ENCODE results near the gene PPP1R9B.
A peak's percentile ranks its signal among the peaks of the same experiment; 100 is the strongest.

PPP1R9B gene

DNA sequence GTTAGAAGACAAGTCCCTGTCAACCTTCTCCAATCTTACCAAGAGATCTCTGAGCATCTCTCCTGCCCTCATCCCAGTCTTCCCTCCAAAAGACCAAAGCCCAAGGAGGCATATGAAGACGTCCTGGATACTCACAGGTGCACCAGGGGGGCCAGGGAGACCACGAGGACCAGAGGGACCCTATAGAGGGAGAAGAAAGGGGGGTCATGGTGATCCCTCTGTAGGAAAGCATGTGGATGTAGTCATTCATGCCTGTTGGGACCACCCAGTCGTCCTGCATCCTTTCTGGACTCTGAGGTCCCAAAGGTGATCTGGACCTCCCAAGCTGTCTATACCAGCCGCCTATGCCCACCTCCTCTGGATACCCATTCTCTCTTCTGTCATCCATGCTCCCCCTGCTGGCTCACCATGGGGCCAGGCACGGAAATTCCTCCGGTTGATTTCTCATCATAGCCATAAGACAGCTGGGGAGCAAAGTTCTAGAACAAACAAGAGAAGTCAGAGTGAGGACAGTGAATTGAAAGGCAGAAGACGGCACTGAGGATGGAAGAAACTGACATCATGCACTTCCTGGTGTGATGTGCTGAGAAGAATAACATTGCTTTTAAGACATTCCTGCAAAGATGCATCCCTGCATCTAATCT is 47.7 kb upstream of the PPP1R9B start:
- no peaks in the 10 kb centered on the region for H3K36me3 ChIP-seq (replicated peaks; ENCODE audit: low read depth, low read length)
- TF ChIP-seq EZH2phosphoT487 (IDR thresholded peaks at IDR 0.05; ENCODE audit: low read depth) = no peak
- TF ChIP-seq, protein P1, sequence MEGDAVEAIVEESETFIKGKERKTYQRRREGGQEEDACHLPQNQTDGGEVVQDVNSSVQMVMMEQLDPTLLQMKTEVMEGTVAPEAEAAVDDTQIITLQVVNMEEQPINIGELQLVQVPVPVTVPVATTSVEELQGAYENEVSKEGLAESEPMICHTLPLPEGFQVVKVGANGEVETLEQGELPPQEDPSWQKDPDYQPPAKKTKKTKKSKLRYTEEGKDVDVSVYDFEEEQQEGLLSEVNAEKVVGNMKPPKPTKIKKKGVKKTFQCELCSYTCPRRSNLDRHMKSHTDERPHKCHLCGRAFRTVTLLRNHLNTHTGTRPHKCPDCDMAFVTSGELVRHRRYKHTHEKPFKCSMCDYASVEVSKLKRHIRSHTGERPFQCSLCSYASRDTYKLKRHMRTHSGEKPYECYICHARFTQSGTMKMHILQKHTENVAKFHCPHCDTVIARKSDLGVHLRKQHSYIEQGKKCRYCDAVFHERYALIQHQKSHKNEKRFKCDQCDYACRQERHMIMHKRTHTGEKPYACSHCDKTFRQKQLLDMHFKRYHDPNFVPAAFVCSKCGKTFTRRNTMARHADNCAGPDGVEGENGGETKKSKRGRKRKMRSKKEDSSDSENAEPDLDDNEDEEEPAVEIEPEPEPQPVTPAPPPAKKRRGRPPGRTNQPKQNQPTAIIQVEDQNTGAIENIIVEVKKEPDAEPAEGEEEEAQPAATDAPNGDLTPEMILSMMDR (IDR thresholded peaks at IDR 0.05; ENCODE audit: low read depth, low read length) = peak; percentile 93
- no peak overlapping the region for H3K27ac ChIP-seq (ENCODE audit: low read length)
- no peak overlapping the region for H3K9ac ChIP-seq (ENCODE audit: low read length)
- peaks cover 42% of the 10 kb centered on the region for H3K4me1 ChIP-seq (ENCODE audit: low read length)
- no peaks in the 10 kb centered on the region for H3K9me3 ChIP-seq (ENCODE audit: insufficient read depth, low read length)
- no peaks in the 10 kb centered on the region for H4K20me1 ChIP-seq (ENCODE audit: insufficient read depth, low read length)
- H3K27me3 ChIP-seq (ENCODE audit: low read depth, low read length) = peaks cover 21% of the 10 kb centered on the region
- peaks cover 5% of the 10 kb centered on the region for H3K79me2 ChIP-seq (ENCODE audit: low read length)
- H3K4me2 ChIP-seq (ENCODE audit: low read length) = no peak overlapping the region
- no peak overlapping the region for H3K4me3 ChIP-seq (ENCODE audit: low read length)
- no peak overlapping the region for H2AFZ ChIP-seq (ENCODE audit: low read depth, low read length)

DNA sequence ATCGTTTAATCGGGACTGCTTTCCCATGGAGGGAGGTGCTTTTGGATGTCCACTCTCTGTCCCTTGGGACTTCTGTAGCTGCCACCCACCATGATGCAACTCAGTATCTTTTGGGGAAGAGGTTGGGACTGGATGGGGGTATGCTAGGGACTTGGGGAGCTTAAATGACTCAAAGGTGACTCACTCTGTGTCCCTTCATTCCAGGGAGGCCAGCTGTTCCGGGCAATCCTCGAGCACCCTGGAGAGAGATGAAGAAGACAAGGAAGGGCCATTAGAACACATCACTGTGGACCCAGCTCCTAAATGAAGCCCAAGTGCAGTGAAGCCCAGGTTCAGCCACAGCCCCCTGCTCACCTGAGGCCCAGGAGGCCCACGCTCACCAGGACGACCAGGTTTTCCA is 46.3 kb upstream of the PPP1R9B start:
- Histone ChIP-seq H3K4me3 (ENCODE audit: low read length) (no peak overlapping the region), H4K20me1 (ENCODE audit: insufficient read depth, low read length) (no peaks in the 10 kb centered on the region), H3K27me3 (ENCODE audit: low read depth, low read length) (peaks cover 9% of the 10 kb centered on the region), H2AFZ (ENCODE audit: low read depth, low read length) (no peak overlapping the region), H3K4me2 (ENCODE audit: low read length) (no peak overlapping the region), H3K9me3 (ENCODE audit: insufficient read depth, low read length) (no peaks in the 10 kb centered on the region), H3K4me1 (ENCODE audit: low read length) (peaks cover 52% of the 10 kb centered on the region), H3K27ac (ENCODE audit: low read length) (no peak overlapping the region), H3K79me2 (ENCODE audit: low read length) (peaks cover 18% of the 10 kb centered on the region), H3K36me3 (replicated peaks; ENCODE audit: low read depth, low read length) (peaks cover 4% of the 10 kb centered on the region), H3K9ac (ENCODE audit: low read length) (no peak overlapping the region)
- TF ChIP-seq, protein P1 (IDR thresholded peaks at IDR 0.05; ENCODE audit: low read depth, low read length) = no peak
- no peak for TF ChIP-seq EZH2phosphoT487 (IDR thresholded peaks at IDR 0.05; ENCODE audit: low read depth)

DNA sequence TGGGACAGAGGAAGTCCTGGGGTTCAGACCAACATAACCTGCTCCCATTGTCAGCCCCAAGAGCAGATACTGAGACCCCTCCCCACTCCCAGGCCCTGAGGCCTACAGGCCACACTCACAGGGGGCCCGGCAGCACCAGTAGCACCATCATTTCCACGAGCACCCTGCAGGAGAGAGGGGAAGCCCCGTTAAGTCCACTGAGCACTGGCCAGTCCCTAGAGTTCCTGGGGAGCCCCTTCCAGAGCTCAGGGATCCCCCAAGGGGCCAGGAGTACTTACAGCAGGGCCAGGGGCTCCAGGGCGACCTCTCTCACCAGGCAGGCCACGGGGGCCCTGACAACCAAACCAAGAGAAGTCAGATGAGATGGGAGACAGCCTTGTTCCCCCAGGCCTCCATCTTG is 45.6 kb upstream of the PPP1R9B start:
- H3K4me1 ChIP-seq (ENCODE audit: low read length) = peaks cover 56% of the 10 kb centered on the region
- no peak overlapping the region for H3K9ac ChIP-seq (ENCODE audit: low read length)
- no peaks in the 10 kb centered on the region for H3K9me3 ChIP-seq (ENCODE audit: insufficient read depth, low read length)
- H2AFZ ChIP-seq (ENCODE audit: low read depth, low read length) = no peak overlapping the region
- no peaks in the 10 kb centered on the region for H4K20me1 ChIP-seq (ENCODE audit: insufficient read depth, low read length)
- H3K4me3 ChIP-seq (ENCODE audit: low read length) = no peak overlapping the region
- peaks cover 26% of the 10 kb centered on the region for H3K79me2 ChIP-seq (ENCODE audit: low read length)
- H3K27me3 ChIP-seq (ENCODE audit: low read depth, low read length) = peaks cover under 1% of the 10 kb centered on the region
- H3K27ac ChIP-seq (ENCODE audit: low read length) = no peak overlapping the region
- H3K36me3 ChIP-seq (replicated peaks; ENCODE audit: low read depth, low read length) = peaks cover 9% of the 10 kb centered on the region
- H3K4me2 ChIP-seq (ENCODE audit: low read length) = 0 out of 2 replicates have a peak overlapping the region, but pooled peaks have one; percentile 12
- TF ChIP-seq, protein P1 (IDR thresholded peaks at IDR 0.05; ENCODE audit: low read depth, low read length) = no peak
- TF ChIP-seq EZH2phosphoT487 (IDR thresholded peaks at IDR 0.05; ENCODE audit: low read depth) = no peak

DNA sequence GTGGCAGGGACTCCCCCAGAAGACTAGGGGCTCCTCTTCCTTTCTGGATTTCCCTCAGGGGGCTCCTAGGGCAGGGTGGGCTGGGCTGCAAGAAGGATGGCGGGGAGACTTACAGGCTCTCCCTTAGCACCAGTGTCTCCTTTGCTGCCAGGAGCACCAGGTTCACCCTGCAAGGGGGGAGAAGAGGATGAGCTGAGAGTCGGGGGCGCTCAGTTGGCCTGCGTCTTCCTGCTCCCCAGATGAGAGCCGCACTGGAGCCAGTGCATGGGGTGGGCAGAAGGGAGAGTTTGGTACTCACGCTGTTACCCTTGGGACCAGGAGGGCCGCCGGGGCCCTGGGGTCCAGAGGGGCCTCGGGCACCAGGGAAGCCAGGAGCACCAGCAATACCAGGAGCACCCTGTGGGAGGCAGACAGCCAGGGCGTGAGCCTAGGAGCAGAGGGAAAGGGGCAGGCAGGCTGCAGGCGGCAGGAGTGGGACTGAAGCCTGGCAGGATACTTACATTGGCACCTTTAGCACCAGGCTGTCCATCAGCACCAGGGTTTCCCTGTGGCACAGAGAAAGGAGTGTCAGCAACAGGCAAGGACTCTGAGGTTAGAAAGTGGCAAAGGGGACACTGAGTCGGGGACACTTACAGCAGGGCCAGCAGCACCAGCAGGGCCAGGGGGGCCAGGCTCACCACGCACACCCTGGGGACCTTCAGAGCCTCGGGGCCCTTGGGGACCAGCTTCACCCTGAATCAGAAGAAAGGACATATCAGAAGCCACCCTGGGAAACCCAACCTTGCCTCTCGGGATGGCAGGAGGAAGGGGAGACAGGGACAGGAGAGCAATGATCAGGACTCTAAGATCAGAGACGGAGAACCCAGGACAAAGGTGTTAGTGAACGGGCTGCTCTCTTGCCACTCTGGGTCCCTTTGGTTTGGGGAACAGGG is 44.7 kb upstream of the PPP1R9B start:
- H3K9ac ChIP-seq (ENCODE audit: low read length) = no peak overlapping the region
- no peak overlapping the region for H3K27ac ChIP-seq (ENCODE audit: low read length)
- no peak overlapping the region for H2AFZ ChIP-seq (ENCODE audit: low read depth, low read length)
- H3K4me2 ChIP-seq (ENCODE audit: low read length) = 0 out of 2 replicates have a peak overlapping the region, but pooled peaks have one; percentile 12
- no peak overlapping the region for H3K4me3 ChIP-seq (ENCODE audit: low read length)
- H3K79me2 ChIP-seq (ENCODE audit: low read length) = peaks cover 34% of the 10 kb centered on the region
- TF ChIP-seq, protein P1 (IDR thresholded peaks at IDR 0.05; ENCODE audit: low read depth, low read length) = no peak
- TF ChIP-seq EZH2phosphoT487 (IDR thresholded peaks at IDR 0.05; ENCODE audit: low read depth) = no peak
- H4K20me1 ChIP-seq (ENCODE audit: insufficient read depth, low read length) = no peaks in the 10 kb centered on the region
- H3K4me1 ChIP-seq (ENCODE audit: low read length) = peaks cover 61% of the 10 kb centered on the region
- peaks cover 15% of the 10 kb centered on the region for H3K36me3 ChIP-seq (replicated peaks; ENCODE audit: low read depth, low read length)
- H3K27me3 ChIP-seq (ENCODE audit: low read depth, low read length) = no peaks in the 10 kb centered on the region
- H3K9me3 ChIP-seq (ENCODE audit: insufficient read depth, low read length) = no peaks in the 10 kb centered on the region

Data from OCI-LY3 (cell line).